Measurements from ENCODE around the gene VPS36. TPM values are rescaled to one million over a fixed set of nuclear protein-coding genes. Genes with fewer than 3 reads are reported as not detected.

Gene VPS36
- total and polyA plus RNA-seq, 2 of the 13 experiments (the other 11 are each of a cell fraction or from before 2014, with no cell fraction given), result 17.2 to 22.4 TPM

DNA sequence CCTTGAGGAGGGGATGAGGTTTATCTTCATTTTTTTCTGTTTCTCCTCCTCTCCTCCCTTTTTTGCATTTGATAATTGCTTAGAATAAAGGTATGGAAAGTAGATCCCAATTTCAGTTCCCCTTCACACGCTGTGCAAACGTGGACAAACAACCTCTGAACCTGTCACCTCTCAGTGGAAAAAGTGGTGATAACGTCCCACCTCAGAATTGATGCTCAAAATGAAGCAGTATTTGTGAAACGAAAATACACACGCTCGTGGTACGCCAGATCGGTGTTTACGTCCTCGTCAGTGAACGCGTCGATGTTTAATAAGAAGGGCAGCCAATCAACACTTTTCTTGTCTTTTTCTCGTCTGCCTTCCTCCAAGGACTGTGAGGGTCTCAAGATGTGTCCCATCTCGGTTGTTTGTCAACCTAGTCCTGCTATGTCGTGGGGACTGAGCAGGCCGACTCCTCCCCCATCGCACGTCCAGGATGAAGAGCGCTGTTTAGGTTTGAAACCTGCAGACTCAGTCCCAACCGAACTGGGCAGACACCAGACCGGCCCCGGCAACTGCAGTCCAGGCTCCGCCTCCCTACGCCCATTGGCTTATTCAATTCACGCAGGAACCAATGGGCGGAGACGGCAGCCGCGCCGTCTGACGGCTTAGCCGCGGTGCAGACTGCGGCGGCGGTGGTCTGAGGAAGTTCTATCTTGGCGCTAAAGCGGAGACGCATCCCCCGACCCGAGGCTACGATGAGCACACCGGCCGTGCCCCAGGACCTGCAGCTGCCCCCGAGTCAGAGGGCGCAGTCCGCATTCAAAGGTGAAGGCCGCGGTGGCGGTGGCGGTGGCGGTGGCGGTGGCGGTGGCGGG is 4.6 kb upstream of the VPS36 start, which contains the start of gene CKAP2 (continued):
- TF ChIP-seq, protein P1, sequence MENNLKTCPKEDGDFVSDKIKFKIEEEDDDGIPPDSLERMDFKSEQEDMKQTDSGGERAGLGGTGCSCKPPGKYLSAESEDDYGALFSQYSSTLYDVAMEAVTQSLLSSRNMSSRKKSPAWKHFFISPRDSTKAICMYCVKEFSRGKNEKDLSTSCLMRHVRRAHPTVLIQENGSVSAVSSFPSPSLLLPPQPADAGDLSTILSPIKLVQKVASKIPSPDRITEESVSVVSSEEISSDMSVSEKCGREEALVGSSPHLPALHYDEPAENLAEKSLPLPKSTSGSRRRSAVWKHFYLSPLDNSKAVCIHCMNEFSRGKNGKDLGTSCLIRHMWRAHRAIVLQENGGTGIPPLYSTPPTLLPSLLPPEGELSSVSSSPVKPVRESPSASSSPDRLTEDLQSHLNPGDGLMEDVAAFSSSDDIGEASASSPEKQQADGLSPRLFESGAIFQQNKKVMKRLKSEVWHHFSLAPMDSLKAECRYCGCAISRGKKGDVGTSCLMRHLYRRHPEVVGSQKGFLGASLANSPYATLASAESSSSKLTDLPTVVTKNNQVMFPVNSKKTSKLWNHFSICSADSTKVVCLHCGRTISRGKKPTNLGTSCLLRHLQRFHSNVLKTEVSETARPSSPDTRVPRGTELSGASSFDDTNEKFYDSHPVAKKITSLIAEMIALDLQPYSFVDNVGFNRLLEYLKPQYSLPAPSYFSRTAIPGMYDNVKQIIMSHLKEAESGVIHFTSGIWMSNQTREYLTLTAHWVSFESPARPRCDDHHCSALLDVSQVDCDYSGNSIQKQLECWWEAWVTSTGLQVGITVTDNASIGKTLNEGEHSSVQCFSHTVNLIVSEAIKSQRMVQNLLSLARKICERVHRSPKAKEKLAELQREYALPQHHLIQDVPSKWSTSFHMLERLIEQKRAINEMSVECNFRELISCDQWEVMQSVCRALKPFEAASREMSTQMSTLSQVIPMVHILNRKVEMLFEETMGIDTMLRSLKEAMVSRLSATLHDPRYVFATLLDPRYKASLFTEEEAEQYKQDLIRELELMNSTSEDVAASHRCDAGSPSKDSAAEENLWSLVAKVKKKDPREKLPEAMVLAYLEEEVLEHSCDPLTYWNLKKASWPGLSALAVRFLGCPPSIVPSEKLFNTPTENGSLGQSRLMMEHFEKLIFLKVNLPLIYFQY (CRISPR knock-in tag; IDR thresholded peaks at IDR 0.05; ENCODE audit: borderline replicate concordance), result no peak
- TF ChIP-seq POLR2AphosphoS5 (IDR thresholded peaks at IDR 0.05; ENCODE audit: low read depth, low read length) (peak; percentile 90), FOSL2 (CRISPR knock-in tag; IDR thresholded peaks at IDR 0.05) (no peak), ZNF883 (CRISPR knock-in tag; IDR thresholded peaks at IDR 0.05; ENCODE audit: not compliant biosample characterization) (no peak), SOX6 (IDR thresholded peaks at IDR 0.05) (no peak), SOX6 (CRISPR knock-in tag; IDR thresholded peaks at IDR 0.05) (peak; percentile 57), RFXANK (CRISPR knock-in tag; IDR thresholded peaks at IDR 0.05) (peak; percentile 86), ZNF101 (CRISPR knock-in tag; IDR thresholded peaks at IDR 0.05; ENCODE audit: borderline replicate concordance, low read depth) (no peak), ZNF672 (CRISPR knock-in tag; IDR thresholded peaks at IDR 0.05) (peak; percentile 54; the same call in 1 of the 2 replicates), TARDBP (CRISPR knock-in tag; IDR thresholded peaks at IDR 0.05) (peak; percentile 60; the same call in 1 of the 2 replicates), KLF16 (CRISPR knock-in tag; IDR thresholded peaks at IDR 0.05) (0 out of 4 replicates have a peak, but pooled peaks of 1 of the 2 experiments have one; percentile 18), HIVEP1 (CRISPR knock-in tag; IDR thresholded peaks at IDR 0.05) (peak; percentile 76), ZMYM2 (CRISPR knock-in tag; IDR thresholded peaks at IDR 0.05) (peak; percentile 89), POGZ (CRISPR knock-in tag; IDR thresholded peaks at IDR 0.05) (peak; percentile 94)
- TF ChIP-seq, protein P2, sequence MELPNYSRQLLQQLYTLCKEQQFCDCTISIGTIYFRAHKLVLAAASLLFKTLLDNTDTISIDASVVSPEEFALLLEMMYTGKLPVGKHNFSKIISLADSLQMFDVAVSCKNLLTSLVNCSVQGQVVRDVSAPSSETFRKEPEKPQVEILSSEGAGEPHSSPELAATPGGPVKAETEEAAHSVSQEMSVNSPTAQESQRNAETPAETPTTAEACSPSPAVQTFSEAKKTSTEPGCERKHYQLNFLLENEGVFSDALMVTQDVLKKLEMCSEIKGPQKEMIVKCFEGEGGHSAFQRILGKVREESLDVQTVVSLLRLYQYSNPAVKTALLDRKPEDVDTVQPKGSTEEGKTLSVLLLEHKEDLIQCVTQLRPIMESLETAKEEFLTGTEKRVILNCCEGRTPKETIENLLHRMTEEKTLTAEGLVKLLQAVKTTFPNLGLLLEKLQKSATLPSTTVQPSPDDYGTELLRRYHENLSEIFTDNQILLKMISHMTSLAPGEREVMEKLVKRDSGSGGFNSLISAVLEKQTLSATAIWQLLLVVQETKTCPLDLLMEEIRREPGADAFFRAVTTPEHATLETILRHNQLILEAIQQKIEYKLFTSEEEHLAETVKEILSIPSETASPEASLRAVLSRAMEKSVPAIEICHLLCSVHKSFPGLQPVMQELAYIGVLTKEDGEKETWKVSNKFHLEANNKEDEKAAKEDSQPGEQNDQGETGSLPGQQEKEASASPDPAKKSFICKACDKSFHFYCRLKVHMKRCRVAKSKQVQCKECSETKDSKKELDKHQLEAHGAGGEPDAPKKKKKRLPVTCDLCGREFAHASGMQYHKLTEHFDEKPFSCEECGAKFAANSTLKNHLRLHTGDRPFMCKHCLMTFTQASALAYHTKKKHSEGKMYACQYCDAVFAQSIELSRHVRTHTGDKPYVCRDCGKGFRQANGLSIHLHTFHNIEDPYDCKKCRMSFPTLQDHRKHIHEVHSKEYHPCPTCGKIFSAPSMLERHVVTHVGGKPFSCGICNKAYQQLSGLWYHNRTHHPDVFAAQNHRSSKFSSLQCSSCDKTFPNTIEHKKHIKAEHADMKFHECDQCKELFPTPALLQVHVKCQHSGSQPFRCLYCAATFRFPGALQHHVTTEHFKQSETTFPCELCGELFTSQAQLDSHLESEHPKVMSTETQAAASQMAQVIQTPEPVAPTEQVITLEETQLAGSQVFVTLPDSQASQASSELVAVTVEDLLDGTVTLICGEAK (IDR thresholded peaks at IDR 0.05), result no peak
- TF ChIP-seq, protein P2 (CRISPR knock-in tag; IDR thresholded peaks at IDR 0.05), result no peak; the same call in 1 of the 2 replicates

Data from HepG2 (cell line).